Measurements from ENCODE around the gene RHCE. TPM values are rescaled to one million over a fixed set of nuclear protein-coding genes. Genes with fewer than 3 reads are reported as not detected.
"Not testable (repeated sequence)": the region's sequence is repeated elsewhere in the genome, so short reads cannot be mapped to it uniquely, and the experiment has no call there.

The RHCE gene
- total RNA-seq, 4 donors from 2014 or later = not detected

GRCh38 chr1:25447547-25447946 lies 26.9 kb upstream of the RHCE start:
- Histone ChIP-seq H3K36me3 (peaks cover 0 to 10% (median 0%) of the 10 kb centered on the region in 4 donors), H3K4me3 (no peak overlapping the region), H3K27me3 (no peaks in the 10 kb centered on the region), H3K4me1 (peaks cover 0 to 3% (median 0%) of the 10 kb centered on the region in 4 donors), H3K9me3 (no peaks in the 10 kb centered on the region), H3K27ac (no peak overlapping the region)
- intact Hi-C loops (cut with DNase I; ENCODE audit: low total_unique reads) (no loop called here), in situ Hi-C loops (cut with MboI; ENCODE audit: low pct_ligation_motif_present in 1 of 4, low pct_unique_long_range_greater_than_20kb in 1 of 4, low sequenced_read_pairs in 3 of 4) (no loop called here)
- TF ChIP-seq CTCF (IDR thresholded peaks at IDR 0.05) (no peak), EP300 (IDR thresholded peaks at IDR 0.05; ENCODE audit: low read depth) (no peak), POLR2A (IDR thresholded peaks at IDR 0.05) (no peak), POLR2AphosphoS5 (IDR thresholded peaks at IDR 0.05) (no peak)
- DNase-seq = no peak

- H3K27ac ChIP-seq = no peak overlapping the region
- TF ChIP-seq POLR2A (IDR thresholded peaks at IDR 0.05) (no peak), EP300 (IDR thresholded peaks at IDR 0.05; ENCODE audit: low read depth) (no peak), POLR2AphosphoS5 (IDR thresholded peaks at IDR 0.05) (no peak), CTCF (IDR thresholded peaks at IDR 0.05) (no peak)
- H3K4me3 ChIP-seq = no peak overlapping the region
- no peaks in the 10 kb centered on the region for H3K27me3 ChIP-seq
- no peaks in the 10 kb centered on the region for H3K9me3 ChIP-seq
- peaks cover 0 to 10% (median 0%) of the 10 kb centered on the region in 4 donors for H3K36me3 ChIP-seq
- H3K4me1 ChIP-seq = peaks cover 0 to 3% (median 0%) of the 10 kb centered on the region in 4 donors
- intact Hi-C loops (cut with DNase I; ENCODE audit: low total_unique reads) (no loop called here), in situ Hi-C loops (cut with MboI; ENCODE audit: low pct_ligation_motif_present in 1 of 4, low pct_unique_long_range_greater_than_20kb in 1 of 4, low sequenced_read_pairs in 3 of 4) (no loop called here)
- 82 to 86% methylated on average over 2 of the region's 2 CpGs for WGBS, 2 donors (ENCODE audit: low coverage in 1 of 2)
- DNase-seq = no peak
These were observed 25.4 kb upstream of the RHCE start for GRCh38 chr1:25445993-25446538.

DNA sequence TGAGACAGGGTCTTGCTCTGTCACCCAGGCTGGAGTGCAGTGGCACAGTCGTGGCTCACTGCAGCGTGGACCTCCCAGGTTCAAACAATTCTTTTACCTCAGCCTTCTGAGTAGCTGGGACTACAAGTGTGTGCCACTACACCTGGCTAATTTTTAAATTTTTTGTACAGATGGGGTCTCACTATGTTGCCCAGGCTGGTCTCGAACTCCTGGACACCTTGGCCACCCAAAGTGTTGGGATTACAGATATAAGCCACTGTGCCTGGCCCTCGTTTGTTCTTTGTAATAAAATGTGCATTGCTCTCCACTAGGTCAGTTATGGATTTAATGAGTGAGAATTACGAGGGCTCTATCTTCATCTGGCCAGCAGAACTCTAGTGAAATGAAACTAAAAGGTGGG lies 24.0 kb upstream of the RHCE start:
- intact Hi-C loops (cut with DNase I; ENCODE audit: low total_unique reads); DNase-seq; H3K4me3 ChIP-seq; H3K27me3 ChIP-seq; in situ Hi-C loops (cut with MboI; ENCODE audit: low pct_ligation_motif_present in 1 of 4, low pct_unique_long_range_greater_than_20kb in 1 of 4, low sequenced_read_pairs in 3 of 4); H3K4me1 ChIP-seq; H3K27ac ChIP-seq; H3K9me3 ChIP-seq: not testable (repeated sequence)
- 84 to 100% methylated on average over 3 to 5 of the region's 5 CpGs for WGBS, 2 donors (ENCODE audit: low coverage in 1 of 2)
- H3K36me3 ChIP-seq = peaks cover 0 to 10% (median 0%) of the 10 kb centered on the region in 4 donors

DNA sequence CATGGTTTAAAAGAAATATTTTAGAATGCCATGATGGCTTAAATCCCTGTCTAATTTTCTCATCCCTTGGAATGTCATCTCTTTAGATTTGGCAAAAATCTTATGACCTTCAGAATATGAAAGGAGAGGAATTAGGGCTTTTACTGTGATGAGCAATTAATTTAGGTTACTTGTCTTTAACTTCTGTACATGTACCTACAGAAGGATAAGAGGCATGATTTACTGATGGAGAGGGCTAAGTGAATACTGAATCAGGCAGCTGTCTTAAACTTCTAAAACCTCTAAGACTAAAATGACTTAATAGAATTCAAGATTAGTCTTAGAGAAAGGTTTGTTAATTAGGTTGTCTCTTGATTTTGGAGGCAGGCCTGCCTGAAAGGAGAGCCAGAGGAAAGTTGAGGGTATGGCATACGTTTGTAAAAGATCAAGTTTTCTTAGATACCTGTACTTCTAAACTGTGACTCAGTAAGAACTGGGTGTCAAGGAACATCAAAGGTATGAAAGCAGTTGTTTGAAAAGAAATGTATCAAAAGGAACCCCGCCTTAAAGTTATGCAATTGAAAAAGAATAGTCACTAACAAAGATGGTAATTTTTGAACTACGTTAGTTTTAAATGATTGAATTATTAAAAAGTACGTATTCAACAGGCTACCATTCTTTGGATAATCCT lies 22.5 kb upstream of the RHCE start:
- Histone ChIP-seq H3K36me3 (peaks cover 0 to under 1% (median 0%) of the 10 kb centered on the region in 4 donors), H3K27ac (no peak overlapping the region), H3K9me3 (no peaks in the 10 kb centered on the region), H3K4me1 (peaks cover 0 to 3% (median 0%) of the 10 kb centered on the region in 4 donors), H3K27me3 (no peaks in the 10 kb centered on the region), H3K4me3 (no peak overlapping the region)
- intact Hi-C loops (cut with DNase I; ENCODE audit: low total_unique reads) (no loop called here), in situ Hi-C loops (cut with MboI; ENCODE audit: low pct_ligation_motif_present in 1 of 4, low pct_unique_long_range_greater_than_20kb in 1 of 4, low sequenced_read_pairs in 3 of 4) (no loop called here)
- no peak for DNase-seq
- 88 to 89% methylated on average over 4 of the region's 4 CpGs for WGBS, 2 donors (ENCODE audit: low coverage in 1 of 2)
- TF ChIP-seq CTCF (IDR thresholded peaks at IDR 0.05) = no peak
- no peak for TF ChIP-seq POLR2A (IDR thresholded peaks at IDR 0.05)
- no peak for TF ChIP-seq EP300 (IDR thresholded peaks at IDR 0.05; ENCODE audit: low read depth)
- no peak for TF ChIP-seq POLR2AphosphoS5 (IDR thresholded peaks at IDR 0.05)
